ENCODE results near the gene MICAL2.

The MICAL2 gene

GRCh38 chr11:12110714-12111548, 541 bp downstream of the MICAL2 start:
- H3K4me3 ChIP-seq (ENCODE audit: low read depth, low read length): peak overlapping the region; percentile 63
- H3K36me3 ChIP-seq: no peaks in the 10 kb centered on the region
- H3K9me3 ChIP-seq (ENCODE audit: severe bottlenecking): no peaks in the 10 kb centered on the region
- no peak for DNase-seq
- no peak overlapping the region for H3K27ac ChIP-seq
- no peaks in the 10 kb centered on the region for H3K27me3 ChIP-seq (ENCODE audit: insufficient read depth, low read depth, severe bottlenecking)
- no peak for TF ChIP-seq CTCF (IDR thresholded peaks at IDR 0.05; ENCODE audit: low read depth, low read length)

- DNase-seq: no peak
- no peak overlapping the region for H3K27ac ChIP-seq
These were observed 1.4 kb downstream of the MICAL2 start for GRCh38 chr11:12111549-12112520.

GRCh38 chr11:12112750-12113149, 2.4 kb downstream of the MICAL2 start:
- Histone ChIP-seq H3K27me3 (ENCODE audit: insufficient read depth, low read depth, severe bottlenecking) (no peaks in the 10 kb centered on the region), H3K36me3 (no peaks in the 10 kb centered on the region), H3K4me3 (ENCODE audit: low read depth, low read length) (no peak overlapping the region), H3K27ac (no peak overlapping the region), H3K9me3 (ENCODE audit: severe bottlenecking) (no peaks in the 10 kb centered on the region)
- no peak for DNase-seq
- TF ChIP-seq CTCF (IDR thresholded peaks at IDR 0.05; ENCODE audit: low read depth, low read length): no peak

More at GRCh38 chr11:12111549-12112520, 1.4 kb downstream of the MICAL2 start:
- Histone ChIP-seq H3K36me3 (no peaks in the 10 kb centered on the region), H3K27me3 (ENCODE audit: insufficient read depth, low read depth, severe bottlenecking) (no peaks in the 10 kb centered on the region), H3K9me3 (ENCODE audit: severe bottlenecking) (no peaks in the 10 kb centered on the region), H3K4me3 (ENCODE audit: low read depth, low read length) (no peak overlapping the region)
- no peak for TF ChIP-seq CTCF (IDR thresholded peaks at IDR 0.05; ENCODE audit: low read depth, low read length)

GRCh38 chr11:12113294-12113693, 2.9 kb downstream of the MICAL2 start:
- DNase-seq: no peak
- Histone ChIP-seq H3K27ac (no peak overlapping the region), H3K27me3 (ENCODE audit: insufficient read depth, low read depth, severe bottlenecking) (no peaks in the 10 kb centered on the region), H3K4me3 (ENCODE audit: low read depth, low read length) (no peak overlapping the region), H3K36me3 (no peaks in the 10 kb centered on the region), H3K9me3 (ENCODE audit: severe bottlenecking) (no peaks in the 10 kb centered on the region)
- TF ChIP-seq CTCF (IDR thresholded peaks at IDR 0.05; ENCODE audit: low read depth, low read length): no peak

GRCh38 chr11:12114193-12115033, 4.0 kb downstream of the MICAL2 start:
- no peaks in the 10 kb centered on the region for H3K9me3 ChIP-seq (ENCODE audit: severe bottlenecking)
- no peaks in the 10 kb centered on the region for H3K36me3 ChIP-seq
- H3K27me3 ChIP-seq (ENCODE audit: insufficient read depth, low read depth, severe bottlenecking): no peaks in the 10 kb centered on the region
- no peak overlapping the region for H3K4me3 ChIP-seq (ENCODE audit: low read depth, low read length)
- no peak overlapping the region for H3K27ac ChIP-seq
- no peak for TF ChIP-seq CTCF (IDR thresholded peaks at IDR 0.05; ENCODE audit: low read depth, low read length)
- no peak for DNase-seq

Data from WERI-Rb-1 (cell line).